A549 (cell line): ENCODE measurements around the gene EFNA5. TPM values are rescaled to one million over a fixed set of nuclear protein-coding genes. Genes with fewer than 3 reads are reported as not detected.

Experiments
- ATAC-seq, 2 experiments: fragments of 200-7000 bp in 1 of 2; fragments of >200 bp in 1 of 2; cut with Nextera tagmentation in 1 of 2; cut with Tn5 transposase in 1 of 2; 3 replicates each; pipeline versions ENCODE4 v1.8.0 to v1.9.1; 2018 to 2020; ENCODE audit warnings: mild to moderate bottlenecking in 1 of 2, moderate library complexity in 1 of 2
- CTCF ChIA-PET: fragments of 300-600 bp; sonication (Branson Sonifier 250); formaldehyde crosslinking; extraction: SDS; loops from one replicate; lab custom pipeline; 2021; ENCODE audit warnings: antibody characterized with exemption, inconsistent platforms; lab: Yijun Ruan, JAX
- POLR2A ChIA-PET: fragments of 350-600 bp; formaldehyde crosslinking; extraction: SDS; loops from one replicate; lab custom pipeline; 2021; ENCODE audit warnings: antibody characterized with exemption, inconsistent platforms; lab: Yijun Ruan, JAX
- DNase-seq, 2 experiments: peaks; one replicate each; pipeline versions ENCODE4 v3.0.0 to v3.0.0-alpha.2; 2011 to 2016; ENCODE audit warnings: low read depth in 1 of 2, low spot score in 1 of 2
- FAIRE-seq: peaks from 2 replicates; lab custom pipeline; 2011; peaks lifted over from hg19 to GRCh38; lab: Jason Lieb, UNC
- H3K27ac ChIP-seq, 2 experiments: fragments of >200 bp; sonication (Bioruptor Twin); formaldehyde crosslinking; 3 replicates each; pipeline ENCODE4 v1.5.1; 2016 to 2017
- H3K4me1 ChIP-seq: fragments of >200 bp; sonication (Bioruptor Twin); formaldehyde crosslinking; 3 replicates; pipeline ENCODE4 v1.6.1; 2016
- H3K4me2 ChIP-seq: fragments of >200 bp; sonication (Bioruptor Twin); formaldehyde crosslinking; 3 replicates; pipeline ENCODE4 v1.6.1; 2016
- H3K4me3 ChIP-seq: fragments of >200 bp; sonication (Bioruptor Twin); formaldehyde crosslinking; 3 replicates; pipeline ENCODE4 v1.5.1; 2016
- H3K9me3 ChIP-seq: fragments of >200 bp; sonication (Bioruptor Twin); formaldehyde crosslinking; 3 replicates; pipeline ENCODE4 v1.6.1; 2016
- CEBPB ChIP-seq, 2 experiments: fragments of >200 bp in 1 of 2; sonication (Bioruptor Twin) in 1 of 2; formaldehyde crosslinking in 1 of 2; IDR thresholded peaks; 2 replicates each; pipeline ENCODE4 v1.6.1; 2012 to 2016
- E2F6 ChIP-seq: IDR thresholded peaks from 2 replicates; pipeline ENCODE4 v1.6.1; 2012; ENCODE audit warnings: low read depth, borderline replicate concordance
- EHF ChIP-seq: fragments of 250-450 bp; sonication (Bioruptor Pico); IDR thresholded peaks from 2 replicates; pipeline ENCODE4 v1.5.0; 2020; ENCODE audit warnings: mild to moderate bottlenecking
- EHMT2 ChIP-seq: fragments of 200-600 bp; sonication (generic); IDR thresholded peaks from 2 replicates; pipeline ENCODE4 v1.6.1; 2016; ENCODE audit warnings: antibody characterized with exemption, low read depth, mild to moderate bottlenecking, moderate library complexity
- EP300 ChIP-seq, 2 experiments: fragments of >200 bp; sonication (Bioruptor Twin); formaldehyde crosslinking; IDR thresholded peaks; 2 replicates in 1 of 2; 3 replicates in 1 of 2; pipeline ENCODE4 v1.6.1; 2016 to 2017
- FOSB ChIP-seq: fragments of 250-450 bp; sonication (Bioruptor Pico); IDR thresholded peaks from 2 replicates; pipeline ENCODE4 v1.5.0; 2020; ENCODE audit warnings: mild to moderate bottlenecking, moderate library complexity
- HEYL ChIP-seq: fragments of 250-450 bp; sonication (Bioruptor Pico); IDR thresholded peaks from 2 replicates; pipeline ENCODE4 v1.8.0; 2021; ENCODE audit warnings: mild to moderate bottlenecking, moderate library complexity
- HMGXB4 ChIP-seq: fragments of 250-450 bp; sonication (Bioruptor Pico); IDR thresholded peaks from 2 replicates; pipeline ENCODE4 v1.5.0; 2021; ENCODE audit warnings: mild to moderate bottlenecking, moderate library complexity, borderline replicate concordance
- JUNB ChIP-seq: fragments of >200 bp; sonication (Bioruptor Twin); formaldehyde crosslinking; IDR thresholded peaks from 2 replicates; pipeline ENCODE4 v1.6.1; 2016
- KDM1A ChIP-seq: fragments of 200-600 bp; sonication (generic); IDR thresholded peaks from 2 replicates; pipeline ENCODE4 v1.6.1; 2016; ENCODE audit warnings: low read depth, mild to moderate bottlenecking
- MAX ChIP-seq: IDR thresholded peaks from 2 replicates; pipeline ENCODE4 v1.6.1; 2012
- MAZ ChIP-seq: fragments of 150-350 bp; IDR thresholded peaks from 2 replicates; pipeline ENCODE4 v1.6.1; 2014; ENCODE audit warnings: antibody characterized with exemption, low read depth, low read length, borderline replicate concordance
- POLR2A ChIP-seq: IDR thresholded peaks from 2 replicates; pipeline ENCODE4 v1.6.1; 2012; ENCODE audit warnings: mild to moderate bottlenecking, low read length
- RFX5 ChIP-seq: fragments of 450-650 bp; IDR thresholded peaks from 2 replicates; pipeline ENCODE4 v1.7.1; 2014; ENCODE audit warnings: antibody characterized with exemption, mild to moderate bottlenecking, moderate library complexity
- RNF2 ChIP-seq: fragments of 200-600 bp; sonication (generic); IDR thresholded peaks from 2 replicates; pipeline ENCODE4 v1.6.1; 2016; ENCODE audit warnings: low read depth, mild to moderate bottlenecking, antibody characterized with exemption, moderate library complexity, borderline replicate concordance
- USF2 ChIP-seq: fragments of 450-650 bp; IDR thresholded peaks from 2 replicates; pipeline ENCODE4 v1.6.1; 2014; ENCODE audit warnings: antibody characterized with exemption
- WGBS: methylation state at CpG from one replicate; pipeline ENCODE4 v1.1.6; 2017; ENCODE audit errors: missing lambda C conversion rate; 5-methylcytosine and 5-hydroxymethylcytosine counted together
- polyA minus RNA-seq: library from RNA; depleted of rRNA, polyadenylated mRNA; stranded (reverse); fragments of >200 nt; gene quantifications from 2 replicates; pipeline ENCODE4 v1.2.3, GENCODE V29; 2011; rRNA and poly(A)+ RNA removed
- polyA plus RNA-seq, 4 experiments: library from polyadenylated mRNA; depleted of rRNA in 3 of 4; stranded (reverse); fragments of >200 nt; fragmentation: RNase III in 1 of 4; extraction: RNeasy Plus Mini Kit Qiagen cat#74134 plus additional on column Dnase treatment in 1 of 4; gene quantifications; 2 replicates in 3 of 4; 3 replicates in 1 of 4; pipeline ENCODE4 v1.2.3, GENCODE V29; 2011 to 2017
- TF ChIP-seq, protein P1 (sequence below): fragments of >200 bp; sonication (Bioruptor Twin); formaldehyde crosslinking; IDR thresholded peaks from 3 replicates; pipeline ENCODE4 v1.5.1; 2016
- TF ChIP-seq, protein P2 (sequence below): IDR thresholded peaks from 2 replicates; pipeline ENCODE4 v1.6.1; 2012

The EFNA5 gene
- polyA plus RNA-seq (2011; rRNA removed) (20.7 and 27.0 TPM in 2 replicates), polyA plus RNA-seq (2017; fragmentation: RNase III; extraction: RNeasy Plus Mini Kit Qiagen cat#74134 plus additional on column Dnase treatment) (8.1 to 10.6 TPM (median 8.5 TPM) in 3 replicates), polyA minus RNA-seq (34.5 and 44.5 TPM in 2 replicates)
- polyA plus RNA-seq (2012; cell fraction: cytosol; rRNA removed) = 3.5 and 4.6 TPM in 2 replicates
- 9.0 and 14.4 TPM in 2 replicates for polyA plus RNA-seq (2012; cell fraction: nucleus; rRNA removed)

DNA sequence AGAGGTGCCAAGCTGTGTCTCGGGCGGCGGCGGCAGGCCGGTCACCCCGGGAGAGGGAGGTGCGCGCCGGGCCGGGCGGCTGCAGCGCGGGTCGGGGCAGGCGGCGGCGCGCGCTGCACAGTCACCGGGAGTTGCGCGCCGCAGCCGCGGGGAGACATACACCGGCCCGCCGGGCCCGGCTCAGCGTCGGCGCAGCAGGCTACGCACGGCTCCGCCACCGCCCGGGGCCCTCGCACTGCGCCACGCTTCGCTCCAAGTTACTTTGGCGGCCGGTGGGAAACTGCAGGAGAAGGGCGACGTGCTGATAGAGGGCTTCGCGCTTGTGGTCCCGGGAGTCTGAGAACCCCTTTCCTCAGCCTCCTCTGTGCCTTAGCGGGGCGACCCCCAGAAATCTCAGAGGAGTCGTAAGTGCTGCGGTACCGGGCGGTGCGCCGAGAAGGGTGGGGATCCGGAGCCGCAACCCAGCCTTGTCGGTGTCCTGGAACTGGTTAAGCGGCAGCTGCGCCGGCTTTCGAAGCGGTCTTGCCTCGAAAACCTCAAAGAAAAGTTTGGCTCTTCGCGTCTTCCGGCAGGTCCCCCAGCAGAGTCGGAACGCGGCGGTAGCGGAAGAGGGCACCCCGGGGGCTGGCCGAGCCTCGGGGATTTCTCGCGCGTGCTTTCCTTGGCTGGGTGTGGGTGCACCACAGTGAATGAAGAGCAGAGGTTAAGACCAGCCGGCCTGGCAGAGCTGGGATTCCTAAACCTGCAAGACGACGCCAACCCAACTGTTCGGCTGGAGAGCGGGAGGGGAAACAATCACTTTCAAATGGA lies at the start of gene EFNA5:
EFNA5 (minus strand) TSS at position 6 of the 810 bp plus-strand sequence.
- DNase-seq (peak; percentile 17 to 30), FAIRE-seq (no peak), ATAC-seq (peak; percentile 6 to 25)
- Histone ChIP-seq H3K9me3 (no peaks in the 10 kb centered on the region), H3K4me2 (peak within 1 kb of the TSS; percentile 93), H3K4me3 (peak within 1 kb of the TSS; percentile 69), H3K27ac (peak within 1 kb of the TSS; percentile 90 to 99), H3K4me1 (peaks cover 31% of the 10 kb centered on the region)
- POLR2A ChIA-PET = interaction anchor here (0.7 to 1.9 kb wide), 10 partner anchors 99 to 1546 kb away, joined by 3 to 14 read pairs (median 6); partner anchors contain the start of gene FBXL17
- TF ChIP-seq HEYL (CRISPR knock-in tag) (no peak), POLR2A (peak; percentile 22), MAX (no peak), KDM1A (no peak), E2F6 (0 out of 2 replicates have a peak, but pooled peaks have one; percentile 31), RNF2 (no peak)
- TF ChIP-seq, protein P1, sequence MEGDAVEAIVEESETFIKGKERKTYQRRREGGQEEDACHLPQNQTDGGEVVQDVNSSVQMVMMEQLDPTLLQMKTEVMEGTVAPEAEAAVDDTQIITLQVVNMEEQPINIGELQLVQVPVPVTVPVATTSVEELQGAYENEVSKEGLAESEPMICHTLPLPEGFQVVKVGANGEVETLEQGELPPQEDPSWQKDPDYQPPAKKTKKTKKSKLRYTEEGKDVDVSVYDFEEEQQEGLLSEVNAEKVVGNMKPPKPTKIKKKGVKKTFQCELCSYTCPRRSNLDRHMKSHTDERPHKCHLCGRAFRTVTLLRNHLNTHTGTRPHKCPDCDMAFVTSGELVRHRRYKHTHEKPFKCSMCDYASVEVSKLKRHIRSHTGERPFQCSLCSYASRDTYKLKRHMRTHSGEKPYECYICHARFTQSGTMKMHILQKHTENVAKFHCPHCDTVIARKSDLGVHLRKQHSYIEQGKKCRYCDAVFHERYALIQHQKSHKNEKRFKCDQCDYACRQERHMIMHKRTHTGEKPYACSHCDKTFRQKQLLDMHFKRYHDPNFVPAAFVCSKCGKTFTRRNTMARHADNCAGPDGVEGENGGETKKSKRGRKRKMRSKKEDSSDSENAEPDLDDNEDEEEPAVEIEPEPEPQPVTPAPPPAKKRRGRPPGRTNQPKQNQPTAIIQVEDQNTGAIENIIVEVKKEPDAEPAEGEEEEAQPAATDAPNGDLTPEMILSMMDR = no peak
- under 1% methylated on average over 60 of the region's 84 CpGs for WGBS
- CTCF ChIA-PET = interaction anchor here (0.8 to 1.3 kb wide), 3 partner anchors 10 to 343 kb away, joined by 3 to 4 read pairs (median 3); no protein-coding TSS in a partner anchor

GRCh38 chr5:107719034-107719606 lies 48.4 kb upstream of the EFNA5 start:
- no peak overlapping the region for H3K4me3 ChIP-seq
- POLR2A ChIA-PET = no interaction called here
- ATAC-seq (no peak), FAIRE-seq (no peak)
- no peak overlapping the region for H3K27ac ChIP-seq
- no peaks in the 10 kb centered on the region for H3K4me1 ChIP-seq
- peaks cover 9% of the 10 kb centered on the region; the same call in 1 of the 3 replicates for H3K9me3 ChIP-seq
- WGBS = 37% methylated on average over 4 of the region's 6 CpGs
- TF ChIP-seq CEBPB (IDR thresholded peaks at IDR 0.05) = no peak
- TF ChIP-seq FOSB (CRISPR knock-in tag) = no peak
- TF ChIP-seq, all 56 proteins: peak for 0
- CTCF ChIA-PET = no interaction called here
- DNase-seq = no peak
- no peak overlapping the region for H3K4me2 ChIP-seq

- Histone ChIP-seq H3K4me3 (no peak overlapping the region), H3K4me1 (no peaks in the 10 kb centered on the region), H3K4me2 (no peak overlapping the region), H3K9me3 (peaks cover 9% of the 10 kb centered on the region; the same call in 1 of the 3 replicates), H3K27ac (no peak overlapping the region)
- no peak for DNase-seq
- CTCF ChIA-PET = no interaction called here
- ATAC-seq = no peak
- TF ChIP-seq HMGXB4 = no peak
- no peak for TF ChIP-seq RFX5
- no peak for TF ChIP-seq EHMT2
- TF ChIP-seq RNF2 = no peak
- TF ChIP-seq MAZ = no peak
- TF ChIP-seq USF2 = no peak
- TF ChIP-seq, protein P2, sequence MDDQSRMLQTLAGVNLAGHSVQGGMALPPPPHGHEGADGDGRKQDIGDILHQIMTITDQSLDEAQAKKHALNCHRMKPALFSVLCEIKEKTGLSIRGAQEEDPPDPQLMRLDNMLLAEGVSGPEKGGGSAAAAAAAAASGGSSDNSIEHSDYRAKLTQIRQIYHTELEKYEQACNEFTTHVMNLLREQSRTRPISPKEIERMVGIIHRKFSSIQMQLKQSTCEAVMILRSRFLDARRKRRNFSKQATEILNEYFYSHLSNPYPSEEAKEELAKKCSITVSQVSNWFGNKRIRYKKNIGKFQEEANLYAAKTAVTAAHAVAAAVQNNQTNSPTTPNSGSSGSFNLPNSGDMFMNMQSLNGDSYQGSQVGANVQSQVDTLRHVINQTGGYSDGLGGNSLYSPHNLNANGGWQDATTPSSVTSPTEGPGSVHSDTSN = no peak
- TF ChIP-seq EP300 (IDR thresholded peaks at IDR 0.05) = no peak
- no peak for TF ChIP-seq JUNB
- TF ChIP-seq, protein P1 = no peak
- no peak for TF ChIP-seq EHF
- TF ChIP-seq E2F6 = no peak
- no peak for FAIRE-seq
- POLR2A ChIA-PET = no interaction called here
- 19% methylated on average over 1 of the region's 1 CpG for WGBS
Observed at GRCh38 chr5:107717816-107718215, 47.1 kb upstream of the EFNA5 start.
